ENCODE data around the gene CHRNA3.
"Not testable (repeated sequence)": the region's sequence is repeated elsewhere in the genome, so short reads cannot be mapped to it uniquely, and the experiment has no call there.

CHRNA3 gene

GRCh38 chr15:78618064-78618463 is 2.7 kb downstream of the CHRNA3 start:
- H3K4me3 ChIP-seq (ENCODE audit: low read depth, low read length): no peak overlapping the region
- no peak for TF ChIP-seq CTCF (IDR thresholded peaks at IDR 0.05; ENCODE audit: control insufficient read depth, extremely low read depth, insufficient read depth)
- no peak for DNase-seq (ENCODE audit: low read depth)

GRCh38 chr15:78617516-78617915 is 3.3 kb downstream of the CHRNA3 start:
- TF ChIP-seq CTCF (IDR thresholded peaks at IDR 0.05; ENCODE audit: control insufficient read depth, extremely low read depth, insufficient read depth): no peak
- no peak overlapping the region for H3K4me3 ChIP-seq (ENCODE audit: low read depth, low read length)
- no peak for DNase-seq (ENCODE audit: low read depth)

GRCh38 chr15:78617076-78617475 is 3.7 kb downstream of the CHRNA3 start:
- no peak for DNase-seq (ENCODE audit: low read depth)
- TF ChIP-seq CTCF (IDR thresholded peaks at IDR 0.05; ENCODE audit: control insufficient read depth, extremely low read depth, insufficient read depth): no peak
- no peak overlapping the region for H3K4me3 ChIP-seq (ENCODE audit: low read depth, low read length)

GRCh38 chr15:78616506-78616905 is 4.3 kb downstream of the CHRNA3 start:
- no peak for TF ChIP-seq CTCF (IDR thresholded peaks at IDR 0.05; ENCODE audit: control insufficient read depth, extremely low read depth, insufficient read depth)
- no peak overlapping the region for H3K4me3 ChIP-seq (ENCODE audit: low read depth, low read length)
- no peak for DNase-seq (ENCODE audit: low read depth)

GRCh38 chr15:78615151-78615589 is 5.6 kb downstream of the CHRNA3 start:
- no peak for DNase-seq (ENCODE audit: low read depth)
- no peak overlapping the region for H3K4me3 ChIP-seq (ENCODE audit: low read depth, low read length)
- TF ChIP-seq CTCF (IDR thresholded peaks at IDR 0.05; ENCODE audit: control insufficient read depth, extremely low read depth, insufficient read depth): no peak

GRCh38 chr15:78614021-78614420 is 6.8 kb downstream of the CHRNA3 start:
- H3K4me3 ChIP-seq (ENCODE audit: low read depth, low read length): no peak overlapping the region
- DNase-seq (ENCODE audit: low read depth): no peak
- no peak for TF ChIP-seq CTCF (IDR thresholded peaks at IDR 0.05; ENCODE audit: control insufficient read depth, extremely low read depth, insufficient read depth)

DNA sequence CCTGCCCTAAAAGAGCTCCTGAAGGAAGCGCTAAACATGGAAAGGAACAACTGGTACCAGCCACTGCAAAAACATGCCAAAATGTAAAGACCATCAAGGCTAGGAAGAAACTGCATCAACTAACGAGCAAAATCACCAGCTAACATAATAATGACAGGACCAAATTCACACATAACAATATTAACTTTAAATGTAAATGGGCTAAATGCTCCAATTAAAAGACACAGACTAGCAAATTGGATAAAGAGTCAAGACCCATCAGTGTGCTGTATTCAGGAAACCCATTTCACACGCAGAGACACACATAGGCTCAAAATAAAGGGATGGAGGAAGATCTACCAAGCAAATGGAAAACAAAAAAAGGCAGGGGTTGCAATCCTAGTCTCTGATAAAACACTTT is 11.2 kb downstream of the CHRNA3 start:
- H3K4me3 ChIP-seq (ENCODE audit: low read depth, low read length): not testable (repeated sequence)

More for the DNA sequence above, 11.2 kb downstream of the CHRNA3 start:
- DNase-seq (ENCODE audit: low read depth): not testable (repeated sequence)

All from LNCaP clone FGC (cell line).